HCT116 (cell line): ENCODE measurements around the gene PRDM1. TPM values are rescaled to one million over a fixed set of nuclear protein-coding genes. Genes with fewer than 3 reads are reported as not detected.

ENCODE experiments used
- ATAC-seq: fragments of 200-7000 bp; cut with Tn5 transposase; 2 replicates; pipeline ENCODE4 v1.9.1; 2020; ENCODE audit warnings: mild to moderate bottlenecking, moderate library complexity
- BruUV-seq: library from RNA; stranded (reverse); fragments of 400-500 nt; replicated peaks from 2 replicates; lab custom pipeline; 2021; lab: Mats Ljungman, UMichigan
- CTCF ChIA-PET: fragments of 300-600 bp; sonication (Branson Sonifier 250); formaldehyde crosslinking; loops from one replicate; lab custom pipeline; 2021; ENCODE audit warnings: antibody characterized with exemption; lab: Charles Lee
- POLR2A ChIA-PET: fragments of 300-600, 350-600 bp; sonication (Branson Sonifier 250); formaldehyde crosslinking; loops from one replicate; lab custom pipeline; 2021; ENCODE audit warnings: antibody characterized with exemption; lab: Charles Lee
- RAD21 ChIA-PET, 2 experiments: fragments of 300-600 bp; sonication (Branson Sonifier 250); formaldehyde crosslinking; loops; one replicate each; lab custom pipeline; 2023; ENCODE audit warnings: low total read pairs in 2 of 2; ENCODE audit not compliant: uncharacterized antibody in 2 of 2, unreplicated experiment in 2 of 2, low non-redundant PET in 1 of 2; lab: Charles Lee
- DNase-seq: peaks from one replicate; pipeline ENCODE4 v3.0.0-alpha.2; 2010; ENCODE audit warnings: low read depth, low spot score
- H2AFZ ChIP-seq: fragments of 200-600 bp; shearing (Covaris generic), sonication (generic); 2 replicates; pipeline ENCODE4 v1.6.1; 2017; ENCODE audit warnings: low read depth, mixed run types, mixed read lengths, antibody characterized with exemption, low read length; ENCODE audit not compliant: poor library complexity, severe bottlenecking
- H3K27ac ChIP-seq: 2 replicates; pipeline ENCODE4 v1.5.1; 2012; ENCODE audit warnings: low read depth, low read length
- H3K27me3 ChIP-seq: fragments of 200-600 bp; sonication (generic); 2 replicates; pipeline ENCODE4 v1.6.1; 2016; ENCODE audit warnings: mixed run types, low read length, mixed read lengths; ENCODE audit not compliant: insufficient read depth
- H3K36me3 ChIP-seq, 2 experiments: fragments of 200-500 bp in 1 of 2; fragments of 200-600 bp in 1 of 2; sonication (Bioruptor generic) in 1 of 2; sonication (generic) in 1 of 2; 2 replicates each; pipeline versions ENCODE4 v1.5.1 to v1.6.1; 2014 to 2016; ENCODE audit warnings: low read length in 2 of 2, inconsistent platforms in 1 of 2, mixed read lengths in 1 of 2, mixed run types in 1 of 2; ENCODE audit not compliant: insufficient read depth in 2 of 2, control insufficient read depth in 1 of 2
- H3K4me1 ChIP-seq, 2 experiments: fragments of 200-600 bp in 1 of 2; sonication (generic) in 1 of 2; 2 replicates each; pipeline versions ENCODE4 v1.5.1 to v1.6.1; 2012 to 2017; ENCODE audit warnings: low read length in 2 of 2, inconsistent platforms in 1 of 2, mild to moderate bottlenecking in 1 of 2, mixed read lengths in 1 of 2, mixed run types in 1 of 2, moderate library complexity in 1 of 2; ENCODE audit not compliant: insufficient read depth in 2 of 2, control insufficient read depth in 1 of 2
- H3K4me2 ChIP-seq: fragments of 200-600 bp; sonication (generic); 2 replicates; pipeline ENCODE4 v1.6.1; 2017; ENCODE audit warnings: mixed run types, low read length, mixed read lengths
- H3K4me3 ChIP-seq, 2 experiments: fragments of 200-600 bp in 1 of 2; sonication (generic) in 1 of 2; replicated peaks in 1 of 2; 2 replicates each; pipeline ENCODE4 v1.5.1; 2011 to 2016; ENCODE audit warnings: low read length in 2 of 2, control low read depth in 1 of 2, low read depth in 1 of 2, mild to moderate bottlenecking in 1 of 2, mixed read lengths in 1 of 2, mixed run types in 1 of 2
- H3K79me2 ChIP-seq: fragments of 200-600 bp; sonication (generic); 2 replicates; pipeline ENCODE4 v1.6.1; 2017; ENCODE audit warnings: mild to moderate bottlenecking, mixed run types, low read length, moderate library complexity, mixed read lengths; ENCODE audit not compliant: insufficient read depth
- H3K9ac ChIP-seq: fragments of 200-600 bp; sonication (generic); 2 replicates; pipeline ENCODE4 v1.6.1; 2016; ENCODE audit warnings: low read length, mixed read lengths
- H3K9me2 ChIP-seq: fragments of 200-600 bp; sonication (generic), shearing (Covaris generic); 2 replicates; pipeline ENCODE4 v1.6.1; 2017; ENCODE audit warnings: mixed run types, mild to moderate bottlenecking, moderate library complexity; ENCODE audit not compliant: insufficient read depth
- H3K9me3 ChIP-seq, 2 experiments: fragments of 200-500 bp in 1 of 2; fragments of 200-600 bp in 1 of 2; sonication (Bioruptor generic) in 1 of 2; sonication (generic) in 1 of 2; 2 replicates each; pipeline ENCODE4 v1.6.1; 2014 to 2017; ENCODE audit warnings: low read length in 2 of 2, mixed read lengths in 2 of 2, inconsistent platforms in 1 of 2, low read depth in 1 of 2, mild to moderate bottlenecking in 1 of 2, mixed run types in 1 of 2, moderate library complexity in 1 of 2; ENCODE audit not compliant: control insufficient read depth in 1 of 2, insufficient read depth in 1 of 2
- H4K20me1 ChIP-seq: fragments of 200-600 bp; sonication (generic), shearing (Covaris generic); 2 replicates; pipeline ENCODE4 v1.6.1; 2017; ENCODE audit warnings: mixed run types, mild to moderate bottlenecking, moderate library complexity; ENCODE audit not compliant: insufficient read depth
- EGR1 ChIP-seq: IDR thresholded peaks from 2 replicates; pipeline ENCODE4 v1.6.1; 2012; ENCODE audit warnings: low read depth
- EZH2phosphoT487 ChIP-seq: fragments of 200-600 bp; IDR thresholded peaks from 2 replicates; pipeline ENCODE4 v1.6.1; 2018; ENCODE audit warnings: antibody characterized with exemption, borderline replicate concordance
- POLR2A ChIP-seq: IDR thresholded peaks from 2 replicates; pipeline ENCODE4 v1.7.0; 2011; ENCODE audit warnings: borderline replicate concordance; ENCODE audit not compliant: insufficient read depth, insufficient read length; ENCODE audit errors: extremely low read depth
- RAD21 ChIP-seq: IDR thresholded peaks from 2 replicates; pipeline ENCODE4 v1.6.1; 2012; ENCODE audit warnings: low read depth, mild to moderate bottlenecking
- SP1 ChIP-seq: IDR thresholded peaks from 2 replicates; pipeline ENCODE4 v1.6.1; 2012; ENCODE audit warnings: low read depth
- SRF ChIP-seq: IDR thresholded peaks from 2 replicates; pipeline ENCODE4 v1.6.1; 2012; ENCODE audit warnings: low read depth
- TCF7L2 ChIP-seq: IDR thresholded peaks from 2 replicates; pipeline ENCODE4 v1.7.0; 2011; ENCODE audit warnings: borderline replicate concordance, inconsistent platforms; ENCODE audit not compliant: insufficient read depth, insufficient read length; ENCODE audit errors: extremely low read depth
- ZFX ChIP-seq: fragments of 450-650 bp; IDR thresholded peaks from 2 replicates; pipeline ENCODE4 v1.6.1; 2017
- intact Hi-C: fragments of 100-400 bp; cut with micrococcal nuclease; formaldehyde crosslinking; loops from 2 replicates; pipeline ENCODE4 v1.10.0; 2022
- total RNA-seq: library from RNA; stranded (reverse); gene quantifications from one replicate; pipeline ENCODE4 v1.2.1, GENCODE V29; 2021; ENCODE audit not compliant: unreplicated experiment
- TF ChIP-seq, protein P1 (sequence below): IDR thresholded peaks from 2 replicates; pipeline ENCODE4 v1.6.1; 2011; ENCODE audit warnings: mild to moderate bottlenecking, low read length, moderate library complexity; ENCODE audit not compliant: insufficient replicate concordance; ENCODE audit errors: extremely low read depth
- TF ChIP-seq, protein P2 (sequence below), 3 experiments: fragments of 200-600 bp in 1 of 3; sonication (generic) in 1 of 3; IDR thresholded peaks in 2 of 3; conservative IDR thresholded peaks in 1 of 3; 2 replicates each; pipeline ENCODE4 v1.5.1; 2012 to 2017; ENCODE audit warnings: low read depth in 2 of 3, low read length in 2 of 3, antibody characterized with exemption in 1 of 3, borderline replicate concordance in 1 of 3, control low read depth in 1 of 3, mild to moderate bottlenecking in 1 of 3, mixed read lengths in 1 of 3, mixed run types in 1 of 3, moderate library complexity in 1 of 3; ENCODE audit not compliant: insufficient read depth in 1 of 3
- TF ChIP-seq, protein P3 (sequence below): IDR thresholded peaks from 2 replicates; pipeline ENCODE4 v1.6.1; 2012

The PRDM1 gene
- total RNA-seq, 1 experiment from 2014 or later = 3.4 TPM

DNA sequence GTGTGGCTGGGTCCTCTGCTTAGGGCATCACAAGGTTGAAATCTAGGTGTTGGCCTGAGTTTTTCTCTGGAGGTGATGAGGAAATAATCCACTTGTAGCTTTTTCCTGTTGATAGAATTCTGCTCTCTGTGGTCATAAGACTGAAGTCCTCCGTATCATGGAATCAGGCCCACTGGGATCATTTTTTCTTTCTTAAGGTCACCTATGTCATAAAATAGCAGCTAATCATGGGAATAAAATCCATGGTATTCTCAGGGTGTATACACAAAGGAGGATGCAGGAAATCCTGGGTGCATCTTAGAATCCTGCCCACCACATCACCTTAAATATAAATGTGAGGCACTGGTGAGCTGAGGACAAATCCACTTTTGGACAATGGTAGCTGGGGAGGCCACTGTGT lies 72.7 kb downstream of the PRDM1 start:
- Histone ChIP-seq H3K36me3 (no peaks in the 10 kb centered on the region), H3K79me2 (no peaks in the 10 kb centered on the region), H3K4me2 (0 out of 2 replicates have a peak overlapping the region, but pooled peaks have one; percentile 49), H3K4me1 (peaks cover 0 to 17% of the 10 kb centered on the region in 2 experiments; a peak in 2 of 4 replicates), H3K27ac (no peak overlapping the region), H3K9me2 (no peaks in the 10 kb centered on the region), H3K9me3 (no peaks in the 10 kb centered on the region), H3K27me3 (no peaks in the 10 kb centered on the region), H2AFZ (no peak overlapping the region), H3K4me3 (no peak overlapping the region), H4K20me1 (no peaks in the 10 kb centered on the region), H3K9ac (no peak overlapping the region)
- BruUV-seq = no TSS peak
- TF ChIP-seq, protein P1, sequence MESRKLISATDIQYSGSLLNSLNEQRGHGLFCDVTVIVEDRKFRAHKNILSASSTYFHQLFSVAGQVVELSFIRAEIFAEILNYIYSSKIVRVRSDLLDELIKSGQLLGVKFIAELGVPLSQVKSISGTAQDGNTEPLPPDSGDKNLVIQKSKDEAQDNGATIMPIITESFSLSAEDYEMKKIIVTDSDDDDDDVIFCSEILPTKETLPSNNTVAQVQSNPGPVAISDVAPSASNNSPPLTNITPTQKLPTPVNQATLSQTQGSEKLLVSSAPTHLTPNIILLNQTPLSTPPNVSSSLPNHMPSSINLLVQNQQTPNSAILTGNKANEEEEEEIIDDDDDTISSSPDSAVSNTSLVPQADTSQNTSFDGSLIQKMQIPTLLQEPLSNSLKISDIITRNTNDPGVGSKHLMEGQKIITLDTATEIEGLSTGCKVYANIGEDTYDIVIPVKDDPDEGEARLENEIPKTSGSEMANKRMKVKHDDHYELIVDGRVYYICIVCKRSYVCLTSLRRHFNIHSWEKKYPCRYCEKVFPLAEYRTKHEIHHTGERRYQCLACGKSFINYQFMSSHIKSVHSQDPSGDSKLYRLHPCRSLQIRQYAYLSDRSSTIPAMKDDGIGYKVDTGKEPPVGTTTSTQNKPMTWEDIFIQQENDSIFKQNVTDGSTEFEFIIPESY = no peak
- TF ChIP-seq EGR1 = no peak
- no peak for TF ChIP-seq TCF7L2
- no peak for TF ChIP-seq EZH2phosphoT487
- TF ChIP-seq, protein P2, sequence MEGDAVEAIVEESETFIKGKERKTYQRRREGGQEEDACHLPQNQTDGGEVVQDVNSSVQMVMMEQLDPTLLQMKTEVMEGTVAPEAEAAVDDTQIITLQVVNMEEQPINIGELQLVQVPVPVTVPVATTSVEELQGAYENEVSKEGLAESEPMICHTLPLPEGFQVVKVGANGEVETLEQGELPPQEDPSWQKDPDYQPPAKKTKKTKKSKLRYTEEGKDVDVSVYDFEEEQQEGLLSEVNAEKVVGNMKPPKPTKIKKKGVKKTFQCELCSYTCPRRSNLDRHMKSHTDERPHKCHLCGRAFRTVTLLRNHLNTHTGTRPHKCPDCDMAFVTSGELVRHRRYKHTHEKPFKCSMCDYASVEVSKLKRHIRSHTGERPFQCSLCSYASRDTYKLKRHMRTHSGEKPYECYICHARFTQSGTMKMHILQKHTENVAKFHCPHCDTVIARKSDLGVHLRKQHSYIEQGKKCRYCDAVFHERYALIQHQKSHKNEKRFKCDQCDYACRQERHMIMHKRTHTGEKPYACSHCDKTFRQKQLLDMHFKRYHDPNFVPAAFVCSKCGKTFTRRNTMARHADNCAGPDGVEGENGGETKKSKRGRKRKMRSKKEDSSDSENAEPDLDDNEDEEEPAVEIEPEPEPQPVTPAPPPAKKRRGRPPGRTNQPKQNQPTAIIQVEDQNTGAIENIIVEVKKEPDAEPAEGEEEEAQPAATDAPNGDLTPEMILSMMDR (IDR thresholded peaks at IDR 0.05 in 2 of 3, conservative IDR thresholded peaks at IDR 0.05 in 1 of 3; ENCODE audit: borderline replicate concordance in 1 of 3, insufficient read depth in 1 of 3, low read depth in 2 of 3, low read length in 2 of 3) = no peak
- TF ChIP-seq, protein P3, sequence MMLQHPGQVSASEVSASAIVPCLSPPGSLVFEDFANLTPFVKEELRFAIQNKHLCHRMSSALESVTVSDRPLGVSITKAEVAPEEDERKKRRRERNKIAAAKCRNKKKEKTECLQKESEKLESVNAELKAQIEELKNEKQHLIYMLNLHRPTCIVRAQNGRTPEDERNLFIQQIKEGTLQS = no peak
- TF ChIP-seq SRF = no peak
- no peak for TF ChIP-seq SP1
- no peak for TF ChIP-seq POLR2A
- TF ChIP-seq ZFX = no peak
- TF ChIP-seq RAD21 = no peak
- ChIA-PET RAD21 (no interaction called here), POLR2A (no interaction called here), CTCF (interaction anchor here (1.3 kb wide), 1 partner anchor 65 kb away, joined by 3 read pairs; no protein-coding TSS in a partner anchor)
- intact Hi-C loops = no loop called here
- DNase-seq (no peak), ATAC-seq (no peak)

Other genes starting within 250 kb of the PRDM1 start
- 39.6 TPM for gene ATG5, start 239.4 kb downstream of the PRDM1 start, total RNA-seq